Activated naive CD4-positive, alpha-beta T cell treated with anti-CD3 and anti-CD28 coated beads, Interleukin-2, amount 50 U/mL, for 16 hours (primary cell): ENCODE measurements around the gene APBA2.

ENCODE experiments used
- DNase-seq: peaks from one replicate; pipeline ENCODE4 v3.0.0-alpha.2; 2020

Gene APBA2

DNA sequence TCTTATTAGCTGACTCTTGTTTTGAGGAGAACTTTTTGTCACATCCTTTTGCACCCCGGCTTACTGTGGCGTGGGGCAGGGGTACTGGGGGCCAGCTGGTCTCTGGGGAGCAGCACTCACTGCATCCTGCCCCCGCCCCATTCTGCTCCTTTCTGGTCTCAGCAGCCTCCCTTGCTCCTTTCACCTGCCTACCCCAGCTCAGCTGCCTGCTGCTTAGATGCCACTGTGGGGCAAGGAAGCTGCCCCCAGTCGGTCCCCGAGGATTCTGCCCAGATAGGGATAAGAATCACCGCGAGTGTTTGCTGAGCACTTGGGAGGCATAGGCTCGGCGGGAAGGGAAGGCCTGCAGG is 32.0 kb downstream of the APBA2 start:
- DNase-seq = peak; percentile 7

DNA sequence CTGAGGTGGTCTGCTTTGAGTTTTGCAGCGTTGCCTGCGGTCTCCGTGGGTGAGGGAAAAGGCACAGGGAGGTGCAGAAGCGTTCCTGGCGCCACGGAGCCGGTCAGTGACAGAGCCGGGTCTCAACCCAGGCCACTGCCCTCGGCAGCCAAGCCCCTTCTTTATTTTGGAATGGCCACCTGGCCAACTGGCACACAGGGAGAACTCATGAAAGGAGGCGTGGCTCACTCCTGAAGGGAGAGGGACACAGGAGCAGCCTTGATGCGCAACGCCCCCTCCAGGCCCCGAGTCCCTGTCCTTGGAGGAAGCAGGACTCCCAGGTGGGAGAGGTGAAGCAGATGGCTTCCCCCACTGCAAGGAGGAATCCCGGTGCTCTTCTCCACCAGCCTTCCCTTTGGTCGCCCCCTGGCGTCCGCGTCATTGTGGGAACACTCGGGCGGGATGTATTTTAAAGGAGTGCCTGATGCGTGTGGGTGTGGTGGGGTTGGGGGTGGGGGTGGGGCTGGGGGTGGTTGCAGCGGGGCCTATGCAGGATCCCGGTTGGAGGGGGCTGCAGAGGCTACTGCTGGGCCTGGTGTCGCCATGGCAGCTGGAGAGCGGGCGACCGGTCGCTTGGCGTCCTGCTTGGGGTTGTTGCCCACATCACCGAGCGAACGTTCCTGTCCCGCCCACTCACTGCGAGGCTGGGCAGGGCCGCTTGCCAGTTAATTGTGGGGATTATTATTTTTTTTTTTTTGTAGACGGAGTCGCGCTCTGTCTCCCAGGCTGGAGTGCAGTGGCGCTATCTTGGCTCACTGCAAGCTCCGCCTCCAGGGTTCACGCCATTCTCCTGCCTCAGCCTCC is 32.6 kb downstream of the APBA2 start:
- DNase-seq = peak; percentile 11

DNA sequence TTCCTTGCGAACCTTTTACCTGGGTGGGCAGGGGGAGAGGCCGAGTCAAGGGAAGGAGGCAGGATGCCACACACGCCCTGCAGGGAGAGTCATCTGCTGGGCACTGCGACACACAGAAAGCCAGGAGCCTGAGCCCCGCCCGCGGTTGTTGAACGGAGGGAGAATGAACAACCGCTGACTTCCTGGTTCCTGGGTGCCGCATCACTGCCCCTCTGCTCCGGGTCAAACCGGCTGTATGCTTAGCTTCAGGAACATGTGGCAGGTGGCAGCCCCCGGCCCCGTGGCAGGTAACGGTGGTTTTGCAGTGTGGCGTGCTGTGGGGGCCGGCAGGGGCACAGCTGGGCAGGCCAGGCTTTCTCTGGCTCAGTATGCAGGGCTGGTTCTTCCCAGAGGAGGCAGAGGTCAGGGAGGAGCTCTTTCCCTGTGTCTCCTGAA is 33.4 kb downstream of the APBA2 start:
- DNase-seq = peak; percentile 45

DNA sequence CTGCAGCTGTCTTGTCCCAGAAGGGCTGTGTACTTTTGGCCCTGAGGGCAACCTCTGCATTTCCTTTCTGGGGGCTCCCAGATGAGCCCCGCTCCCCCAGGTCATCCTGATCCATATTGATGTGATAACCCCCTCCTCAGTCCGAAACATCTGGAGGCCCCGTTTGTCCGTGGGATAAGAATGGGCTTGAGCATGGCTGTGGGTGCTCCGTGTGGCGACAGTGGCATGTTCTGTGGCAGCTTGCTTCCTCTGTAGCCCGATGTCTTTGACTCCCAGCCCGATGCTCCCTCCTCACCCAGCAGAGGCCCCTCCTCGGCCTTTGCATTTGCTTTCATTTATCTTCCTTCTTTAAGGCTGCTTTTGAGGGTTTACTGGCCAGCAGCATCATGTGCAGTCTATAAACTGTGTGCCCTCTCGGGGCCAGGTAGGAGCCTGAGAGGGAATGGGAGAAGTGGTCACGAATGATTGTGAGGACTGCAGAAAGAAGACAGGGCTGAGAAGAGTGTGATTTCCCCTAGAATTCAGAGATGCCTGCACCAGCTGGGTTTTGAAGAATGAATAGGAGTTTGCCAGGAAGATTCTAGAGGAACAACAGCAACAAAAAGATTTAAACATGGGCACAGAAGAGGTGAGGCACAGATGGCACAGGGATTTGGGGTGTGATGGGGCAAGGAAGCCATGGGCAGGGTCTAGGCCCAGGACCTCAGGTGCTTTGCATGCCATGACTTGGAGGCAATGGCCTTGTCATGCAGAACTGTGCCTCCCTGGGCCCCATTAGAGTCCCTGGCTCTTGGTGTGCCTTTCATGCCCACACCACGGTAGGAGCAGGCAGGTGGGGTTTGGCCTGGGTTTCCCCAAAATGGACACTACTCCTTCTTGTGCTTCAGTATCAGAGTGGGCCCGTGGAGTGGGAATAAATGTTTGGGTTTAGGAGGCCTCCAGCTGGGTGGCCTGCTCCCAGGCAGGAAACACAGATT is 34.2 kb downstream of the APBA2 start:
- DNase-seq = peak; percentile 4

DNA sequence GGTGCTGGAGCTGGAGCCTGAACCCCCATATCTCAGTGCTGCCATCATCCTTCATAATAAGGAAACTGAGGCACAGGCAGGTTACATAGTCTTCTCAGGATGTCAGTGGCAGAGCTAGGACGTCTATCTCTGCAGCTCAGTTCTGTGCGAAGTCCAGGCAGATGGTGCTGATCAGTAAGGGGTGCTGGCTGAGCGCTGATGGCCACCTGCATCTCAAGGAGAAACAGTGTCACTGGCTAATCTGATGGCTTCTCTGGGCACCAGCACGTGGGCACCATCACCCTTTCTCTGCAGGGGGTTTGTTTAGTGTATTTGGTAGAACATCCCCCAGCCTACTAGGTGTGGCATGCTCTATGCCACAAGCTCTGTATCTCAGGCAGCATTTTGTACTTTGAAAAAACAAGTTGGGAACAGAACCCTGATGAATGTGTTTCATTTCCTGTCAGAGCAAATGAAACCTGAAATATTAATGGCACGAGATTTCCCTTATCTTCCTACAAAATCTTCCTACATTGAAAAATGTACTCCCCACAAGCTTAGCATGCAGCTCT is 35.1 kb downstream of the APBA2 start:
- peak; percentile 5 for DNase-seq

DNA sequence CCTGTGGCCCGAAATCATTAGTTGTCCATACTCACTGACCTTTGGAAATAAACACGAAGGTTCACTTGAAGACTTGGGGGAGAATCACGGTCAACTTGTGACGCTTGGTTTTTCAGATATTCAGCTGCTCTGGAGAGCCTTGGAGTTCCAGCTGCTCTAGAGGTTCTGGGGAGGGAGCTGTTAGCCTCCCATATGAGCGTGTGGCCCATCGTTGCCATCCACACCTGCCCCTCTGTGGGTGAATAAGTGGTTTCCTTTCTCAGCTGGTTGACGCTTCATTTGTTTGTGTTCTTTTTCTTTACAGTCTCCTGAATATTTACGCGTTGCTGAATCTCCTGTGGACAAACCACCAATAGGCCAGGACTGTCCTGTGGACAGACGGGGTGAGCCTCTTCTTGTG is 35.6 kb downstream of the APBA2 start:
- DNase-seq = peak; percentile 10

DNA sequence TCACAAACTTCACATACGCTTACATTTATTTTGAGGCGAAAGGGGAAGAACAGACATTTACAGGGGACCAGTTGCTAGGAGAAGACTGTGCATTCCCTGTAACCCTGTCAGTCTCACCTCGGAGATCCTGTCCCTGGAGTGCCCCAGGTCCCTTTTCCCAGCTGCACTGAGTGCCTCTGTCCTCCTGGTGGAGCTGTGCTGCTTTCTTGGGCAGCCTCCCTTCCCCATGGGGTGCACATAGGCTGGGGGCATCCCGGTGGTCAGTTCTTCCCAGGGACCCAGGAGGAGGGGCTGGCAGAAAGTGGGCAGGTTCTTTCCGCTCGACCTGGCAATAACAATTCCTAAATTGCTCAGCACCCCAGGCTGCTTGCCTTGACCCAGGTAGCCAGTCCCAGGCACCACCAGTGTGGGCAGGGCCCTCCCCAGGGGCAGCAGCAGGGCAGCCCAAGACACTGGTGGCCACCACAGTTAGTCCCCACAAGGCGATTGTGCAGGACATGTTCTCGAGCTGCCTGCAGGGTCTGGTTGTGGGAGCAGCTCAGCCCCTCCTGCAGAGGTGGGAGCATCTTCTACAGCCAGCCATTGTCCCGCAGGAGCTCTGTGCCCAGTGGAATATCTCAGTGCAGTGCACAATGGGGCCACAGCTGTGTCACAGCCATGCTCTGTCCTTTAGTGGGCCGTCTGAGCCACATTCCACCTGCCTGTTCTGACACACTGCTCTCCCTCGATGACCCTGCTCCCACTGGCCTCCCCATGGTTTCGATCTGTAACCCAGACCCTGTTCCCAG is 36.3 kb downstream of the APBA2 start:
- DNase-seq = peak; percentile 4

DNA sequence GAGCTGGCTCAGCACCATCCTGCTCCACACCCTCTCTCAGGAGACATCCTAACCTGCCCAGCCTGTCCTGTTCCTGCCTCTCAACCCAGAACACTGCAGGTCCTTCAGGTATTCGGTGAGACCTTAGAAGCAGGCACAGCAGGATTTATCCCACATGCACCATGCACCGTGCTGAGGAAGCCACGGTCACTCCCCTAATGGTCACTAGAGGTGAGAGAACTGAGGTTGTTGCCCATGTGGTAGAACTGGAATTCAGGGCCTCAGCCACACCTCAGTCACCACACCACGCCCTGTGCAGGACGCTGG is 36.9 kb downstream of the APBA2 start:
- DNase-seq = peak; percentile 3

DNA sequence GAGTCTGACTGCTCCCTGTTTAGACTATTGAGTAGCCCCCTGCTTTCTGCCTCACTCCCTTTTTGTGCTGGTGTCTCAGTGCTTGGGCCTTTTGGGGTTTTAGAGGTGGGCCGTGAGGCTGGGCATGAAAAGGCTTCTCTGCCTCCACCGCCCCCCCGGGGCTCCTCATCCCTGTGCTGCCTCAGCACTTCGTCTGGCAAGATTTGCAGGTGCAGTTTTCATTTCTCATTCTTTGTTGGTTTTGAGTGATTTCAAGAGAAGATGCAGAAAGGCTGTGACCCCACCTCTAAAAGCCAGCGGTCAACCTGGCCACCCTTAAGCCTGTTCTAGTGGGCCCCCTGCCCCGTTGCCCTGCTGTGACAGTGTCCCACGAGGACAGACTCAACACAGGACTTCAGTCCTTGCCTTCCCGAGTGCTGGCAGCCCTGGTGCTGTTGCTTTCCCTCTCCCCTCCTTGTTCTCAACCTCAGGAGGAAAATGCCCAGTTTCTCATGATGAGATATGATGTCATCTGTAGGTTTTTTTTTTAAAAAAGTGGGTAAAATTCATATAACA is 38.0 kb downstream of the APBA2 start:
- peak; percentile 12 for DNase-seq

DNA sequence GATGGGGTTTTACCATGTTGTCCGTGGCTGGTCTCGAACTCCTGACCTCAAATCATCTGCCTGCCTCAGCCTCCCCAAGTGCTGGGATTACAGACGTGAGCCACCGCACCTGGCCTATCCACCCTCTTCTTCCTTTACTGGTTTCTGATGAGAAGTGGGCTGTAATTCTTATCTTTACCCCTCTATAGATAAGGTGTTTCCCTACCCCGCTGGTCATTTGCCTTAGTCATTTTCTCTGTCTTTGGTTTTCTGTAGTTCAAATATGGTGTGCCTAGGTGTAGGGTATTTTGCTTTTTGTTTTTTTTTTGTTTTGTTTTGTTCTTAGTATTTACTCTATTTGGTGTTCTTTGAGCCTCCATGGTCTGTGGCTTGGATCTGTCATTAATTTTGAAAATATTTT is 41.3 kb downstream of the APBA2 start:
- DNase-seq = no peak

DNA sequence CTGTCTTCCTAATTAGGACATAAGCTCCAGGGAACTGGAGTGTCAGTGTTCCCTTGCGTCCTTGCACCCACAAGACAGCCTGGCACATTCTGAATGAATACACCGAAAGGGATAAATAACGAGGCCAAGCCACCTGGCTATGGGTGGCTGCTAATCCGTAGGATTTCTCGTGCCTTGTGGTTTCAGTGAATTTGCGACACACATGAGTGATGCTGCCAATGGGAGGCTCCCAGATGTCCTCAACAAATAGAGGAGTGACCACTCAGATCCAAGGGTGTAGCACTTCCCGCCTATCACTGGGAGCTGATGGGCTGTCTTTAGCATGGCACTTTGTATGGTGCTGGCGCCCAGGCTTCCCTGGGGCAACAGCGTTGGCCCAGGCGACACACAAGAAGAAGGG is 43.4 kb downstream of the APBA2 start:
- no peak for DNase-seq

DNA sequence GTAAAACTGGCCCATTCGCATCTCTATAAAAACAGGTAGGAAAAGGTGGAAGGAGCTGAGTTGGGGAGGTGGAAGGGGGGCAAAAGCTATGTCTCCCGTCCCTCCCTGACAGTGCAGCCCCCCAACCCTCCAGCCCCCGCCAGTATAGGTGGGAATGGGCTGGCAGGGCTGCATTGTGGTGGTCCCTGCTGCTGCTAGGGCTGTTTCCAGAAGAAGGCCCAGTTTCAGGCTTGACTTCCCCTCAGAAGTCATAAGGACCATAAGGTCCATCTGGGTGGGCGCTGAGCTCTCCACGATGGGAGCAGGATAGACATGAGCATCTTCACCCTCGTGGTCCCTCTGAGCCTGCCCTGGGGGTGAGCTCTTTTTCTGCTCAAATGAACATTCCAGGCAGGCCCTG is 44.2 kb downstream of the APBA2 start:
- no peak for DNase-seq

DNA sequence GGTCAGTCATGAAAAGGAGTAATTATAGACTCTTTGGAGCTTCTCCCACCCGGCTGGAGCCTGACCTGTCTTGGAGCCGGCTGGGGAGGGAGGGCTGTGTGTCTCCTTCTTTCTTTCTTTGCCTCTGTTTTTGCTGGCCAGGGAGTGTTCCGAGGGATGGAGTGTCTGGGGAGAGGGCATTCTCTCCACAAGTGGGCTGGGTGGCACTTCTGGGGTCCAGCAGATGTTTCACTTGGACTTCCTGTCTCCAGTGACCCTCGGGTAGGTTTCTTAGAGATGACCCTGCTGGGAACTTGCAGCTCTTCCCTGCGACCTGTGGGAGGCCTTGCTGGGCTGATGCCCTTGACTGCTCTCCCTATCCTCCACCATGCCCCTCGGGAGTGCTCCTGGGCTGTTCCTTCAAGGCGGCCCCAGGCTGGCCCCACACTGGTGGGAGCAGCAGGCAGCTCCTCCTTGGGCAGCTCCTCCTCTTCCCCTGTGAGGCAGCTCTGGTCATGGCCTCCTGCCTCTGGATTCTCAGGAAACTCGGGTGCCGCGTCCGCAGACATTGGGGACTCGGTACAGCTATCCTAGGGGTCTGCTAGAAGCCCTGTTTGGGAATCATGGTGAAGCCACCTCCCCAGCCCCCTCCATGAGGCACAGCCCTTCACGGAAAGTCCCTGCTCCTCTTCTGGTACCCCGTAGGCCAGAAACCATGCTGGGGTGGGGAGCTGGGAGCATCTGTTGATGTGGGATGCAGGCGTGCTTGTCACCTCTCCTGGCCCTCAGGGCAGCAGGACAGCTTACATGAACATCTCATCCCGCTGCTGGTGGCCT is 44.9 kb downstream of the APBA2 start:
- no peak for DNase-seq

DNA sequence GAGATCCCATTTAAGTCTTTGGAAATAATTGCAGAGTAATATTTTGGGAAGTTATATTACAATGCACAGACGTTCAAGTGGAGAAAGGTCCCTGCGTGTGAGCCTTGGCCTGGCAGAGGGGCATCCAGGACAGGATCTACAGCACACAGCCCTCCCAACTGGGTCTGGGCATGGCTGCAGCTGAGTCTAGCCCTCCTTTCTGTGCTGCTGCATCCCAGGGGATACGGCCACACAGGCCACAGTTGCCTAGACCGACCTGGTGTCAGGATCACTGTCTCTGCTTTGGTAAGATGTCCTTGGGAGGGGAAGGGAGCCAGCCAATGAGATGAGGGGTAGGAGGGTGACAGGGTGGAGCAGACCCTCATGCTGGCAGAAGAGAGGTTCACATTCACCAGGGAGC is 46.1 kb downstream of the APBA2 start:
- no peak for DNase-seq

DNA sequence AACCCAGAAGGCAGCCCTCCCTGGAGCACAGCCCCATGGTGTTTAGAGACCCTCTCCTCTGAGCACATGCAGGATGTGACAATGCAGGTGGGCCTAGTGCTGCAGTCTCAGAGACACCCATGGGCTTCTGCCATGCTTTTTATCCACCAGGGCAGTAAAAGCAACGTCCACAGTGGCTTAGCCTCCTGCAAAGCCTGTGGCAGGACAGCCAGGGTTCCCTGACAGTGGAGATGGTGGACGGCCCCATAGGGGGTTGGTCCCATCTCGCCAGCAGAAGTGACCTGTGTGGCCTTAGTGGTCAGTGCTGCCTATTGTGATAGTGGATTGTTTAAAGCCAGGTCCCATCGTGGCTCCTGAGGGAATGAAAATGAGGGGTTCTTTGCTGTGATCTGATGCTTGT is 46.6 kb downstream of the APBA2 start:
- DNase-seq = no peak

DNA sequence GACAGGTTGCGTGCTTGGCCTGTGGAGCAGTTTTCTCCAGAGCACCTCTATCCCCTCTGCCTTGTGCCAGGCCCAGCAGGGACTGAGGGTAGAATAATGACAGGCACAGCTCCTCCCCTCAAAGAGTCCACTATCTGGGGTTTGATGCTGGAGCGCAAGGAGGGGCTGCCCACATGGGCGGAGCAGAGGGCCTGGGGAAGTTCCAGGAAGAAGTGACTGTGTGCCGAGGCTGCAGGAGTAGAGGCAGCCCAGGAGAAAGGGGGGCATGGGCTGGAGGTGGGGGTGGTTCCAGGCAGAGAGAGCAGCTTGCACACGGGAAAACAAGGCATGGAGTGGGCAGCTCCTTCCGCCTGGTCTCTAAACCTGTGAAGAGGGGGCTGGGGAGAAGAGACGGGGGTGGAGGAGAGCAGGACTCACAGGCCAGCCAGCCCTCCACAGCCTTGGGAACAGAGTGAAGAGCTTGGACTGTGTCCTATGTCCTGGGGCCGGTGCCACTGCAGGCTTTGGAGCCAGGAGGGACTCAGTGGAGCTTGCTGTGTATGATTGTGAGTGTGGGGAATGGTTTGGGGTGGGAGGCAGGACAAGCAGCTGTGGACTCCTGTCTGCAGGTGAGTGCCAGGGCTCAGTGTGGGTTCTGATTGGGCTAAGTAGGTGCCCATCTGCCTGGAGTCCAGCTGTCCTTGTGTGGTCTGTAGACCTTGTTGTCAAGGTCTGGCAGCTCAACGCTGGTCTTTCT is 48.1 kb downstream of the APBA2 start:
- no peak for DNase-seq

DNA sequence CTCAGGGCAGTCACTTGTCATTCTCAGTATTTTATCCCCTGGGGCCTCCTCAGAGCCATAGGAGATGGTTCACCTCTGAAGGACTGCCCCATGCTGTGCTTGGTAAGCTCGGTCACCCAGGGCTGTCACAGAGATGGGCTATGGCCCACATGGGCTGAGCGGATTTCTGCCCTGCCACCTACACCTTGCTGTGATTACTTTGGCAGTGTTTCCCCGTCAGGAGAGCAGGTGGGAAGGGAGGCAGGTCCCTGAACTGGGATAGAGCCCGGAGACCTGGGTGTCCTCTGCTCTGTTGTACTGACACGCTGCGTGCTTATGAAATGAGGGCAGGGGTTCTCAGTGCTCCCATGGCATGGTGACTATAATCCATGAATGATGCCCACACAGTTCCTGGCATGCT is 48.9 kb downstream of the APBA2 start:
- DNase-seq = no peak

DNA sequence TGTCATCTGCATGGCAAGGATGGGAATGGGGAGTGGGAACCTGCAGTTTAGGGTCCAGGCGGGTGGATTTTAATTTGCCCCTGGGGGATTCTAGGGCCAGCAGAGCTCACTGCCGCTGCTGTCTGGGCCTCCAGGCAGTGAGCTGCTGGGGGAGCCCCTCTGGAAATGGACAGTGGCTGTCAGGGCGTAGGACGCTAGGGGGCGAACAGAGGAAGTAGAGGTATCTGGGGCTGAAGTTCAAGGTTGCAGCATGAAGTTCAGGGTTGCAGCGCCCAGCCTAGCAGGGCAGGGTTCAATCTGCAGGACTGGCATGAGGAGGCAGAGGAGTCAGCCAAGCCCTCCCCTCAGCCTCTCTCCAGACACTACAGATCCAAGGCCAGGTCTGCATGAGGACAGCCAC is 49.5 kb downstream of the APBA2 start:
- DNase-seq = peak; percentile 59

DNA sequence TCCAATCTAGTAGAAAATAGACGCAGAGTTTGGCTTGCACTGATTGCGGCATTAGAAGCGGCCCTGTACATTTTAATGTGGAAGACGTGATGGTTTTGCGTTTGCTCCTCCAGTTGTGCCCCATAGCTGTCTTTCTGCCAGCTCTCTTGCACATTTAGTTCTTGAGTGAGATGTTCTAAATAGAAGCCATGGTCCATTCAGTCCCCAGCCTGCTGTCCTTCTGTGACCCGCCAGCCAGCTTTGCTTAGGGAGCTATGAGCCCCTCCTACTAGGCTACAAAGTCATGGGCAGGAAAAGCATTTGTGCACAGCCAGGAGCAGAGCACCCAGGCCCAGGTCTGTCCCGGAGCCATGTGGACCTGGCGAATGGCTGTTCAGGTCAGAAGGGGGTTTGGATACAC is 50.3 kb downstream of the APBA2 start:
- no peak for DNase-seq

DNA sequence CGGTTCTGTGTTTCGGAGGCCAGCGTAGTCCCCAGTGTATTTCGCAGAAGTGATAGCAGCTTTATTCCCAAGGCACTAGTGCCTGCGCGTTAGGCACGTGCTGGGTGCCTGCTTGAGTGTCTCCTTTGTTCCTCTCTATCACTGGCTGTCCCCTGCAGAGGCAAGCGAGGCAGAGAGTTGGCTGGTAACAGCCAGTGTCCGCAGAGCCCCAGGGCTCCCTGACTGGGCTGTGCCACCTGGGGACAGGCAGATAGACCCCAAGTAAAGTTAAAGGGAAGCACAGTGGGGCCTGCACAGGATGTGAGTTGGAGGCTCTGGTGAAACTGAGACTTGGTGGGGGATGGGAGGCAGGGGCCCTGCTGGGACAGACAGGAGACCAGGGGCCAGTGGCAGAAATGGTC is 50.7 kb downstream of the APBA2 start:
- DNase-seq = no peak

DNA sequence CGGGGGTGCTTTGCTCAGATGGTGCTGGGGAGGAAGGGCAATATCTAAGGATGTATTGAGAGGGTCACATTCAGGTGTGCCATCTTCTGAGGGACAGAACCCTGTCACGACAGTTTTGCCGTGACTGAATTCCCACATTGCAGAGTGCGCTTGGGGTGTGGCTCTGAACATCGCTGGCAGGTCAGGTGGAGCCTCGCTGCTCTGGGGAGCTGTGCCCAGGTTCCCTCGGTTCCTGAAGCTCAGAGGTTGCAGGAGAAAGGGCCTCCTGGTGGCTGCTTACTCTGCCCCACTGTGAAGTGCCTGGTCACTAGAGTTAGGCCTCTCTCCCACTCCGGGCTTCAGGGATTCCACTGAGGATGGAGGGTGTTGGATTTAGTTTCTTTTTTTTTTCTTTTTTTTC is 51.5 kb downstream of the APBA2 start:
- DNase-seq = no peak
